Raji (cell line): ENCODE measurements around the gene ARHGEF37.

Experiments
- POLR2A ChIP-seq: IDR thresholded peaks from 2 replicates; pipeline ENCODE4 v1.6.1; 2011; ENCODE audit warnings: low read depth, low read length, control low read depth; ENCODE audit not compliant: insufficient read depth

The ARHGEF37 gene

DNA sequence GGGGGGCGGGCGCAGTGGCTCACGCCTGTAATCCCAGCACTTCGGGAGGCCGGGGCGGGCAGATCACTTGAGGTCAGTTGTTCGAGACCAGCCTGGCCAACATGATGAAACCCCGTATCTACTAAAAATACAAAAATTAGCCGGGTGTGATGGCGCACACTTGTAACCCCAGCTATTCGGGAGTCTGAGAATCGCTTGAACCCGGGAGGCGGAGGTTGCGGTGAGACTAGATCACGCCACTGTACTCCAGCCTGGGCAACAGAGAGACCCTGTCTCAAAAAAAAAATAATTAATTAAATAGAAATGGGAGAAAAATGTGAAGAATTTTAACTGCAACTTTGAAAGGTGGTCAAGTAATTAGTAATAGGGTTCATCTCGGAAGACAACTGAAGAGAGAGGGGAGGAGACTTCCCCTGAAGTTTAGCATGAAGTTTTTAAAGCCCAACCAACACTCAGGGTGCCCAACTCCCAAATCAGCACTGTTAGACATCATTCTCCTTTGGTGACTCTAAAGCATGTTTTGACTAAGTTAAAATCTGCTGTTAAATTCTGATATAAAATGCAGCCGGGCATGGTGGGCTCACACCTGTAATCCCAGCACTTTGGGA lies 28.6 kb upstream of the ARHGEF37 start:
- TF ChIP-seq POLR2A: no peak

DNA sequence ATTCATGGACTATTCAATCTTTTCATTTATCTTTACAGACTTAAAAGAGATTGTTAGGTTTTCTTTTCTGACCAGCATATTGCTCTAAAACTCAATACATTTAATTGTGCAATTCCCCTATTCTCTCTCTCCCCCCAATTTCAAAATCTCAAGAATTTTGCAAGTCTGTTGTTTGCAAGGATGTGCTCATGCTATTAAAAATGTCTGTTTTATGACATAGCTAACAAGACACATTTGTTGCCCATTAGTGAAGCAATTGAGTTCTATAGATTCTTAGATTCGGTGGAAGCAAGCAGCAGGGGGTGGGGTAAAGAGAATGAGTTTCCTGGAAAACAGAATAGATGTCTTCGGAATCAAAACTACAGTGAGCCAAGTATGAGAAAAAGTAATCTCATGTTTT lies 21.6 kb upstream of the ARHGEF37 start:
- TF ChIP-seq POLR2A: no peak

DNA sequence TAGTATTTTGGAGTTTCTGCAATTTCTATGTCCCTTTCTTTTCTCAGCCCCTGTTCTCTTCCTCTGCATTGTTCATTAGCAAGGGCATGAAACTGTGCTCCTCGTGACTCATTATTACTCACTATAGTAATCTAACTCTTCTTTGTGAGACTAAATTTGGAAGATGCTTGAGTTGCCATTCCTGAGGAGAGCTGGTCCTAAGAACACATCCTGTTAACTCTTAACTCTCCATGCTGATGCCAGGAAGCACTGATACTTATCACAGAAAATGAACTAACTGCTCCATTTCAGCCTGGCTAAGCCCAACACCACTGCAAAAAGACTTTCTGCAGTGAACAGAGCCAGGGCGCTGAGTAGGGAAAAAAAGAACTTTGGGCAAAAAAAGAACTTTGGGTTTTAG lies 19.4 kb upstream of the ARHGEF37 start:
- TF ChIP-seq POLR2A: no peak

DNA sequence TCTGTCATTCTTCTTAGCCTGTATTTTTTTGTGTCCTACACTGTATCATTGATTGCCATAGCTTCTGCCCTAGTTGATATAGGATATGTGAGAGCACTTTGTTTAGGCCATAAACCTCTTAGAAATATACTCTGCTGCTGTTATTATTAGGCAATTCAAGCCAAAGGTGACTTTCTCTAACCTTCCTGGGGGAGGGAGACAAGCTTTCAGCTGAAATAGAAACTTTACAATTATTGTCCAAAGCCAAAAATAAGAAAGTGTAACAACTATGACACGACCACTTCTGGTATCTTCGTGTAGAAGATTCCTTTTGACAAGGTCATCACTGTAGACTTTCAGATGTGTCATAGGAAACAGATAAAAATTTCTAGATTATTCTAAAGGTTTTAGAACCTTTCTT lies 17.8 kb upstream of the ARHGEF37 start:
- no peak for TF ChIP-seq POLR2A

DNA sequence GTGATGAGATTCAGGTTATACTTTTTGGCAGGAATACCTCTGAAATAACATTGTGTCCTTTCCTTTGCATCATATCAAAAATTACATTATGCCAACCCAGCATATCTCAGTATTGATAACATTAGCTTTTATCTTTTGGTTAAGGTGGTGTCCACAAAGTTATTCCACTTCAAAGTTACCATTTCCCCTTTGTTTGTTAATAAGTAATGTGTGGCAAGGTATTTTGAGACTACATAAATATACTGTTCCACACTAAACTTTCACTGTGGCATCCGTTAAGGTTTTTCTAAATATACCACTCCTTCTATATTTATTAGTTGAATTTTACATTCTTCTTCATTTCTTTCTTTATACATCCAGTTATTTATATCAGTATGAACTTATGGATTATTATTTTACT lies 14.1 kb upstream of the ARHGEF37 start:
- TF ChIP-seq POLR2A: no peak

DNA sequence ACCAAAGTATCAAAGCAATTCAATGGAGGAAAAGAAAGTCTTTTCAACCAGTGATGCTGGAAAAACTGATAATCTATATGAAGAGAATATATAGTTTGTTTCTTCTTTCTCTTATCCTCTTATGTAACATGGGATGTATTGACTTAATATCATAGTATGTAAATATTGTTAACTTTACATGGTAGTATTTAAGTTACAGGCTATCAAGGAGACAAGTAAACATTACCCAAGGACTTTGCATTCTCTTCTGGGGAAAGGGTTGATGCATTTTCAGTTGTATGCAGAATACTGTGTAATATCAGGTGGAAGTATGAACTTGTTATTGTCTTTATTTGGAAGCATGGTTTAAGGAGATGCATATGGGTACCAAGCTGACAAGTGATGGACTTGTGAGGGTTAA lies 9.1 kb upstream of the ARHGEF37 start:
- no peak for TF ChIP-seq POLR2A

DNA sequence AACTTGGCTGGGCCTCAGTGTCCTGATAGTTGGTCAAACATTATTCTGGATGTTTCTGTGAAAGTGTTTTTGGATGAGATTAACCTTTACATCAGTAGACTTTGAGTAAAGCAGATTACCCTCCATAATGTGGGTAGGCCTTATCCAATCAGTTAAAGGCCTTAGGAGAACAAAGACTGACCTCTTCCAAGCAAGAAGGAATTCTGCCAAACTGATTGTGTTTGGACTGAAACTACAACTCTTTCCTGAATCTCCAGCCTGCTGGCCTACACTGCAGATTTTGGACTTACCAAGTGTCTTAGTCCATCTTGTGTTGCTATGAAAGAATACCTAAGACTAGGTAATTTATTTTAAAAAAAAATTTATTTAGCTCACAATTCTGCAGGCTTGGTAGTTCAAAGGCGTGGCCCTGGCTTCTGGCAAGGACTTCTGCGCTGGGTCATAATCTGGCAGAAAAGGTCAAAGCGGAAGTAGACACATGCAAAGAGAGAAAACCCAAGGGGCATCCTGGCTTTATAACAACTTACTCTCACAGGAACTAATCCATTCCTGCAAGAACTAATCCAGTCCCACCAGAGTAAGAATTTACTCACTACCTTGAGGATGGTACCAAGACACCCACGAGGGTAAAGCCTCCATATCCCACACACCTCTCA lies 8.6 kb upstream of the ARHGEF37 start:
- no peak for TF ChIP-seq POLR2A

DNA sequence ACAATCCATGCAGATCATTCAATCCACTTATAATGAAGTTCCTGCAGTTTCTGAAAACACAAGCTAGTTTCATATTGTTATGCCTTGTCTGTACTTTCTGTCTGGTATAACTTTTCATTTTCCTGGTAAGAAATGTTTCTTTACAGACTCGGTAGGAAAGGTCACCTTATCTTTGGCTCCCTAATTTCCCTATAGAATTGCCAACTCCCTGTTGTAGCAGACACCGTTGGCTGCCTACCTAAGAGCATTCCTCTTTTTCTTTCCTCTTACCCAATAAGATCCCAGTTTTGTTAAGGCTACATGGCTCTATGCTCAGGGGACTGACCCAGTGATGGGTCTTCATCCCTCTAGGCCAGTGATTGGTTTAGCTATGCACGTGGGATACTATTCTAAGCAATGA lies 6.2 kb upstream of the ARHGEF37 start:
- TF ChIP-seq POLR2A: no peak

DNA sequence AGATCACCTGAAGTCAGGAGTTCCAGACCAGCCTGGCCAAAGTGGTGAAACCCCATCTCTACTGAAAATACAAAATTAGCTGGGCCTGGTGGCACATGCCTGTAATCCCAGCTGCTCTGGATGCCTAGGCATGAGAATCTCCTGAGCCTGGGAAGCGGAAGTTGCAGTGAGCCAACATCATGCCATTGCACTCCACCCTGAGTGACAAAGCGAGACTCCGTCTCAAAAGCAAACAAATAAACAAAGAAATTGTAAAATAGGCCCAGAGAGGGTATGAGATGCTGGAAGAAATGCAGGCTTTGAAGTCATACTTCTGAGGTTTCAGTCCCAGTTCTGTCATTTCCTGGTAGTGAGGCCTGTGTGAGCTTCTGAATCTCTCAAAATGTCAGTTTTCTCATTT lies 5.3 kb upstream of the ARHGEF37 start:
- TF ChIP-seq POLR2A: no peak

DNA sequence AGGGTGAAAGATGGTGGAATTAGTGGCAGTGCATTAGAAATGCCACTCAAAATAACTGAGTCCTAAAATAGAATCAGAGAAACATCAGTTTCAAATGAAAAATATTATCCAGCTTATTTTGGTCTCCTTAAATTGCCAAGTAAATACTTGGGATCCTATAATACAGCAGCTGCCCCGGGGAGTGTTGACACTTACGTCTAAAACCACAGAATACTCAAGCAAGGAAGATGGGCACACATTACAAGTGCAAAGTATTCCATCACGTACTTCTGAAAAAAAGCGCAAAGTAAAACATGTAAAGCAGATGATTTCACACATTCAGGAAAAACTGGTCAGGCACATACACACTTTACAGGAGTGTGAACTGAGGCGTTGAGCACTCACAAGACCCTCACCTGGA lies 2.4 kb upstream of the ARHGEF37 start:
- no peak for TF ChIP-seq POLR2A

DNA sequence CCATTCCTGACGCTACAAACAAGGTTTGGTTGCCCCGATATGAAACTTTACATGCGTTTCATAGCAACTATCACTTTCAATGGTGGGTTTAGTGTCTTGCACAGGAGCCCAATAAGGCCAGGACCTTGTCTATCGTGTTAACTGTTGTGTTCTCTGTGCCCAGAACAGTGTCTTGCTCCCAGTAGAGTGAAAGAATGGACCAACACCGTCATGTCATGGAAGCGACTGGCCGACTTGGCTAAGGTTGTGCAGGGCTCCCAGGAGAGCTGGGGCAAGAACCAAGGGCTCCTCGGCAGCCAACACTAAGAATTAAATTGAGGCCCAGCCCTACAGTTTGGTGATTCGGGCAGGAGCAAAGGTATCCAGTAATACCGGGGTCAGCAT lies 498 bp upstream of the ARHGEF37 start:
- no peak for TF ChIP-seq POLR2A

DNA sequence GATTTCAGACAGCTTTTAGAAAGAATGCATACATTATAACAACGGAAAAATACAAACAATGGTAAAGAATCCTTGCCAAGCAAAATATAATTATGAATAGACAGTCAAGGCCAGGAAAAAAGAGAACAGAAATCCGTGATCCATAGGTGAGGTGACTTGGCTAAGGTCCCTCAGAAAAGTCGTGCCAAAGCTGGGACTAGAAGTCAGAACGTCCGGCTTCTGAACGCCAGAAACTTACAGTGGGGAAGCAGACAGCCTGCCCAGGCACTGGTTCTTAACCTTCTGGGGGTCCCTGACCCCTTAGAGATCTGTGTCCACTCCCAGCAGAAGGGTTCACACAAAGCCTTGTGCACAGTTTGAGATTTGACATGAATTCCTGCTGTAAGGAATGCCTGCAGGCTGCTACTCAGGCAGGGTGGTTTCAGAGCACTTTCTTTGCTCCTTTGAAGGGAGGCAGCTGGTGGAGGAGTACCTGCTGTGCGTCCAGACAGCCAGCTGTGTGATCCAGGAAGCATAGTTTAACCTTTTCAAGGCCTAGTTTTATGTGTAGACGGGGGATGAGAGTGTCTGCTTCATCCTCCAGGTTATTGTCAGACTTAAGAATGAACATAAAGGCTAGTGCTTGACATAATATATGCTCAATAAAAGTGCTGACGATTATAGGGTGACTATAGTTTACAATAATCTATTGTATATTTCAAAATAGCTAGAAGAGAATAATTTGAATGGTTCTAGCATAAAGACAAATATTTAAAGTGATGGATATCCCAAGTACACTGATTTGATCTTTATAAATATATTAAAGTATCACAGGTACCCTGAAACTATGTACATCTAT lies 852 bp downstream of the ARHGEF37 start:
- no peak for TF ChIP-seq POLR2A

DNA sequence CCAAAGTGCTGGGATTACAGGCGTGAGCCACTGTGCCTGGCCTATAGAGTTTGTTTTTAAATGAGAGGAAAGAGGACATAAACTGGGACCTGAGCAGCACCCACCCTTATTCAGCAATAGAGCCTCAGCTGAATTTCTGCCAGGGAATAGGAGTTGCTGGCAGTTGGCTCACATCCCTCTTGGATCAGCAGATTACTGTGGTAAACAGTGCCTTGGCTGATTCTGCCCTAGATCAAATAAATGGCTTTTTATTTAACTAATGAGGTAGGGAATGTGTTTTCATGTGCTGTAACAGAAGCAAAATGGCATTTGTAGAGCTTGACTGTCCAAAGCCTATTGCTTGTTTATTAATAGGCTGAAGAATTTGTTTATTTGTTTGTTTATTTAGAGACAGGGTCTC lies 2.1 kb downstream of the ARHGEF37 start:
- TF ChIP-seq POLR2A: no peak

DNA sequence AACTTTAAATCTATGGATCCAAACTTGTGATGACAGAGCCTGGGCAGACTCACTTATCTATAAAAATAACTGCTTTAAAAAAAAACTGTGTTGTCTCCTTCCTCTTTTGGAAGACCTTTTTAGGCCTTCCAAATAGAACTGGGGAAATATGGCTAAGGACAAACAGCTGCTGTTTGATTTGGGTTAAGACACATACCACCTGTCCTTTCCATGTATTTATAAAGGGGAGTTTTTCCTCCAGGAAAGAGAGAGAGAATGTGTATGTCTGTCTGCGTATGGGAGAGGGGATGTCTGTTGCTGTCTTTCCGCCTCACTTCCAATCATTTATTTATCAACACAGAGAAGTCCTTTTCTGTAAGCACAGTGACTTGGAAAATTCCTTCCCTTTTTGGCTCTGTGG lies 2.8 kb downstream of the ARHGEF37 start:
- TF ChIP-seq POLR2A: no peak

DNA sequence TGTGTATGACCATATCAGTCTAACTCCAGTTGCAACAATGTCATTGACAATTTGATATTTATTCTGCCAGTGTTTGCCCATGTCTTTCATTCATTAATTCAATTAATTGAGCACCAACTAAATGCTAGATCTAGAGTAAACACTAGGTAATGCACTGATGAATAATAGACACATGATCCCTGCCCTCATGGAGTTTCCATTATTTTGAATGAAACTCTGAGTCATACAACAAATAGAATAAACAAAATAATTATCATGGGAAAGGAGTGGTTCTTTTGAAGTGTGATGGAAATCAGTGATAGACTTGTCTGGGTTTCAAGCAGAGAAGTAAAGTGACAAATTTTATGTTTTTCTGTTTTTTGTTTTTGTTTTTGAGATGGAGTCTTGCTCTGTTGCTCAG lies 4.6 kb downstream of the ARHGEF37 start:
- TF ChIP-seq POLR2A: no peak

DNA sequence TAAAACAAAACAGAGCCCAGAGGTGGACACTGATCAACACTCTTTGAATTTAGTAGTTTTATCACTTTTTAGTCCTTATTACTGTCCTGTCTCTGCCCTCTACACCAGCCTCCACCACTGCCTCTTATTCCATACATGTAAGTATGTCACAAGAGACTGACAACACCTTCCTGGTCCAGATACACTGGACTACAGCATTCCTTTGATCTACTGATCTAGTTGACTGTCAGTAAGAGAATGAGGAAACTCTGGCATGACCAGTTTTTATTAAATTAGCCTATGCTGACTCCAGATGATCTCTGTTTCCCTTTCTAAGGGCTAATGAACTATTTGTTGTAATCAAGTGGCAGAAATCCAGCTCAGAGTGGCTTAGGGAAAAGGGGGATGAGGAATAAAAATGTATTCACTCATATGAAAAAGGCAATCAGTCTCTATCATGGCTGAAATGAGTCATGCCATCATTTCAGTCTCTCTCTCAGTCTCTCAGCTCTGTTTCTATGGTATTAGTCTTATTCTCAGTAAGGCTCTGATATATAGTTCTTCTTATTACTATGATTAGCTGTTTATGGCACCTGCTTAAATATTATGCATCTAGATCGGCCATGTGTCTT lies 5.5 kb downstream of the ARHGEF37 start:
- TF ChIP-seq POLR2A: no peak
